ENCODE results near the gene LRRC7. TPM values are rescaled to one million over a fixed set of nuclear protein-coding genes. Genes with fewer than 3 reads are reported as not detected.
"Not testable (repeated sequence)": the region's sequence is repeated elsewhere in the genome, so short reads cannot be mapped to it uniquely, and the experiment has no call there.

LRRC7 gene
- total RNA-seq, 1 experiment from 2014 or later, result not detected

- no peak overlapping the region for H3K4me3 ChIP-seq (ENCODE audit: low read depth, low read length, poor library complexity, severe bottlenecking)
- H3K36me3 ChIP-seq (ENCODE audit: insufficient read depth, low read length, poor library complexity, severe bottlenecking), result no peaks in the 10 kb centered on the region
- DNase-seq (ENCODE audit: low spot score), result no peak
- intact Hi-C loops (cut with micrococcal nuclease; ENCODE audit: unreplicated experiment), result no loop called here
- CTCF ChIA-PET, result no interaction called here
- no peak overlapping the region for H3K27ac ChIP-seq (ENCODE audit: low read depth, low read length, poor library complexity, severe bottlenecking)
- POLR2A ChIA-PET (ENCODE audit: low non-redundant PET), result no interaction called here
- no peaks in the 10 kb centered on the region for H3K27me3 ChIP-seq (replicated peaks; ENCODE audit: insufficient read depth, low read depth, low read length, poor library complexity)
- no TSS peak for BruUV-seq (replicated peaks)
- H3K4me1 ChIP-seq (ENCODE audit: insufficient read depth, low read length, poor library complexity, severe bottlenecking), result no peaks in the 10 kb centered on the region
- no peaks in the 10 kb centered on the region for H3K9me3 ChIP-seq (ENCODE audit: low read depth, low read length, poor library complexity, severe bottlenecking)
- TF ChIP-seq EZH2 (IDR thresholded peaks at IDR 0.05; ENCODE audit: borderline replicate concordance, low read depth, low read length, poor library complexity, severe bottlenecking) (no peak), CTCF (conservative IDR thresholded peaks at IDR 0.05; ENCODE audit: low read depth, low read length) (no peak)
These were observed 353.8 kb downstream of the LRRC7 start for GRCh38 chr1:69921486-69921885.

- H3K27me3 ChIP-seq (replicated peaks; ENCODE audit: insufficient read depth, low read depth, low read length, poor library complexity); H3K27ac ChIP-seq (ENCODE audit: low read depth, low read length, poor library complexity, severe bottlenecking); DNase-seq (ENCODE audit: low spot score); CTCF ChIA-PET; H3K36me3 ChIP-seq (ENCODE audit: insufficient read depth, low read length, poor library complexity, severe bottlenecking); intact Hi-C loops (cut with micrococcal nuclease; ENCODE audit: unreplicated experiment); H3K4me1 ChIP-seq (ENCODE audit: insufficient read depth, low read length, poor library complexity, severe bottlenecking); POLR2A ChIA-PET (ENCODE audit: low non-redundant PET); H3K4me3 ChIP-seq (ENCODE audit: low read depth, low read length, poor library complexity, severe bottlenecking); H3K9me3 ChIP-seq (ENCODE audit: low read depth, low read length, poor library complexity, severe bottlenecking); BruUV-seq (replicated peaks): not testable (repeated sequence)
These were observed 360.5 kb downstream of the LRRC7 start for GRCh38 chr1:69928234-69928633.

GRCh38 chr1:69929308-69930057 is 361.8 kb downstream of the LRRC7 start:
- POLR2A ChIA-PET (ENCODE audit: low non-redundant PET), result no interaction called here
- intact Hi-C loops (cut with micrococcal nuclease; ENCODE audit: unreplicated experiment), result no loop called here
- BruUV-seq (replicated peaks), result no TSS peak
- no peaks in the 10 kb centered on the region for H3K27me3 ChIP-seq (replicated peaks; ENCODE audit: insufficient read depth, low read depth, low read length, poor library complexity)
- no peak for TF ChIP-seq EZH2 (IDR thresholded peaks at IDR 0.05; ENCODE audit: borderline replicate concordance, low read depth, low read length, poor library complexity, severe bottlenecking)
- TF ChIP-seq CTCF (conservative IDR thresholded peaks at IDR 0.05; ENCODE audit: low read depth, low read length), result no peak
- H3K4me3 ChIP-seq (ENCODE audit: low read depth, low read length, poor library complexity, severe bottlenecking), result no peak overlapping the region
- H3K36me3 ChIP-seq (ENCODE audit: insufficient read depth, low read length, poor library complexity, severe bottlenecking), result no peaks in the 10 kb centered on the region
- CTCF ChIA-PET, result no interaction called here
- no peak overlapping the region for H3K27ac ChIP-seq (ENCODE audit: low read depth, low read length, poor library complexity, severe bottlenecking)
- H3K4me1 ChIP-seq (ENCODE audit: insufficient read depth, low read length, poor library complexity, severe bottlenecking), result no peaks in the 10 kb centered on the region
- no peaks in the 10 kb centered on the region for H3K9me3 ChIP-seq (ENCODE audit: low read depth, low read length, poor library complexity, severe bottlenecking)
- no peak for DNase-seq (ENCODE audit: low spot score)

GRCh38 chr1:69930396-69930795 is 362.7 kb downstream of the LRRC7 start:
- H3K27me3 ChIP-seq (replicated peaks; ENCODE audit: insufficient read depth, low read depth, low read length, poor library complexity), result no peaks in the 10 kb centered on the region
- no peak overlapping the region for H3K27ac ChIP-seq (ENCODE audit: low read depth, low read length, poor library complexity, severe bottlenecking)
- H3K36me3 ChIP-seq (ENCODE audit: insufficient read depth, low read length, poor library complexity, severe bottlenecking), result no peaks in the 10 kb centered on the region
- no peaks in the 10 kb centered on the region for H3K9me3 ChIP-seq (ENCODE audit: low read depth, low read length, poor library complexity, severe bottlenecking)
- DNase-seq (ENCODE audit: low spot score), result no peak
- BruUV-seq (replicated peaks), result no TSS peak
- H3K4me3 ChIP-seq (ENCODE audit: low read depth, low read length, poor library complexity, severe bottlenecking), result no peak overlapping the region
- intact Hi-C loops (cut with micrococcal nuclease; ENCODE audit: unreplicated experiment), result no loop called here
- POLR2A ChIA-PET (ENCODE audit: low non-redundant PET), result no interaction called here
- CTCF ChIA-PET, result no interaction called here
- H3K4me1 ChIP-seq (ENCODE audit: insufficient read depth, low read length, poor library complexity, severe bottlenecking), result no peaks in the 10 kb centered on the region
- TF ChIP-seq EZH2 (IDR thresholded peaks at IDR 0.05; ENCODE audit: borderline replicate concordance, low read depth, low read length, poor library complexity, severe bottlenecking) (no peak), CTCF (conservative IDR thresholded peaks at IDR 0.05; ENCODE audit: low read depth, low read length) (no peak)
